ENCODE results near the gene PBRM1.
A peak's percentile ranks its signal among the peaks of the same experiment; 100 is the strongest.

DNA sequence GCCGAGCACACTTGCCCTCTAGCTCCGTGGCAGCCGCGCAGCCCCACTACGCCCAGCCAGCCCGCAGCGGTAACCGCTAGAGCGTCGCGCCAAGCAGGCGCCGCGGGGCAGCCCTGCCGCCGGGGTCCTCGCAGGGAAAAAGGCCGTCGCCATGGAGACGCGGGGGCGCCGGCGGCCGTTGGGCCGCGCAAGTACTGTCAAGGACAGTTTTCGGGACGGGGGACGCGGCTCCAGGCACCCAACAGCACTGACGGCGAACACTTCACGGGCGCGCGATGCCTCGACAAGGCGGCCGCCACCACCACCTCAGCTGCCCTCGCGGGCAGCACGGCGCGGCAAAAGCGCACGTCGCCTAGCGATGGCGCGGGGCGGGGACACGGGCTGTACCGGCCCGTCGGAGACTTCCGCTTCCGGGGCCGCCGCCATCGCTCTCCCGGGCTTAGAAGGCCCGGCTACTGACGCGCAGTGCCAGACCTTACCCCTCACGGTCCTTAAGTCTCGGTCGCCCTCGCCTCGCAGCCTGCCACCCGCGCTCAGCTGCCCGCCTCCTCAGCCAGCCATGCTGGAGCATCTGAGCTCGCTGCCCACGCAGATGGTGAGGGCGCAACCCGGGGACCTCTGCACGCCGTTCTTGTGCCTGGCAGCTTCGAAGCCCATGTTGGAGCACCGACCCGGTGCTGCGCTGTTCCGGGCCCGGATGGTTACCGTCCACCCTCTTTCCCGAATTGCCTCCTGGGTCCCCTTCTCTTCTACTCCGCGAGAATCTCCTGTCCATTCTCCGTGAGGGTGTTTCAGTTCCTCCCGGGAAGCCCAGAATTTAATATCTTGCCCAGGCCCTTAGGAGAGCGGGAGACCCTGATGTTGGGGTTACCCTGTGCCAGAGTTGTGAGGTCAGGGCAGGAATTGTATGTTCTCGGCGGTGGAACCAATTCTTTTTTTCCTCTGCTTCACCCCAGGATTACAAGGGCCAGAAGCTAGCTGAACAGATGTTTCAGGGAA is 20.3 kb upstream of the PBRM1 start, which contains the start of the genes GLT8D1 and SPCS1:
- TF ChIP-seq, protein P1, sequence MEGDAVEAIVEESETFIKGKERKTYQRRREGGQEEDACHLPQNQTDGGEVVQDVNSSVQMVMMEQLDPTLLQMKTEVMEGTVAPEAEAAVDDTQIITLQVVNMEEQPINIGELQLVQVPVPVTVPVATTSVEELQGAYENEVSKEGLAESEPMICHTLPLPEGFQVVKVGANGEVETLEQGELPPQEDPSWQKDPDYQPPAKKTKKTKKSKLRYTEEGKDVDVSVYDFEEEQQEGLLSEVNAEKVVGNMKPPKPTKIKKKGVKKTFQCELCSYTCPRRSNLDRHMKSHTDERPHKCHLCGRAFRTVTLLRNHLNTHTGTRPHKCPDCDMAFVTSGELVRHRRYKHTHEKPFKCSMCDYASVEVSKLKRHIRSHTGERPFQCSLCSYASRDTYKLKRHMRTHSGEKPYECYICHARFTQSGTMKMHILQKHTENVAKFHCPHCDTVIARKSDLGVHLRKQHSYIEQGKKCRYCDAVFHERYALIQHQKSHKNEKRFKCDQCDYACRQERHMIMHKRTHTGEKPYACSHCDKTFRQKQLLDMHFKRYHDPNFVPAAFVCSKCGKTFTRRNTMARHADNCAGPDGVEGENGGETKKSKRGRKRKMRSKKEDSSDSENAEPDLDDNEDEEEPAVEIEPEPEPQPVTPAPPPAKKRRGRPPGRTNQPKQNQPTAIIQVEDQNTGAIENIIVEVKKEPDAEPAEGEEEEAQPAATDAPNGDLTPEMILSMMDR (IDR thresholded peaks at IDR 0.05 in 2 of 3, conservative IDR thresholded peaks at IDR 0.05 in 1 of 3; ENCODE audit: borderline replicate concordance in 1 of 3, insufficient read depth in 1 of 3, low read depth in 2 of 3, low read length in 2 of 3): no peak
- TF ChIP-seq EZH2 (IDR thresholded peaks at IDR 0.05) (no peak), POLR2A (IDR thresholded peaks at IDR 0.05; ENCODE audit: borderline replicate concordance, extremely low read depth, insufficient read depth, insufficient read length) (peak; percentile 12), CBX3 (IDR thresholded peaks at IDR 0.05; ENCODE audit: low read depth) (no peak; the same call in 1 of the 2 replicates), POLR2AphosphoS5 (IDR thresholded peaks at IDR 0.05; ENCODE audit: low read depth, low read length) (peak; percentile 80), EZH2phosphoT487 (IDR thresholded peaks at IDR 0.05; ENCODE audit: borderline replicate concordance) (no peak)
- TF ChIP-seq, protein P2, sequence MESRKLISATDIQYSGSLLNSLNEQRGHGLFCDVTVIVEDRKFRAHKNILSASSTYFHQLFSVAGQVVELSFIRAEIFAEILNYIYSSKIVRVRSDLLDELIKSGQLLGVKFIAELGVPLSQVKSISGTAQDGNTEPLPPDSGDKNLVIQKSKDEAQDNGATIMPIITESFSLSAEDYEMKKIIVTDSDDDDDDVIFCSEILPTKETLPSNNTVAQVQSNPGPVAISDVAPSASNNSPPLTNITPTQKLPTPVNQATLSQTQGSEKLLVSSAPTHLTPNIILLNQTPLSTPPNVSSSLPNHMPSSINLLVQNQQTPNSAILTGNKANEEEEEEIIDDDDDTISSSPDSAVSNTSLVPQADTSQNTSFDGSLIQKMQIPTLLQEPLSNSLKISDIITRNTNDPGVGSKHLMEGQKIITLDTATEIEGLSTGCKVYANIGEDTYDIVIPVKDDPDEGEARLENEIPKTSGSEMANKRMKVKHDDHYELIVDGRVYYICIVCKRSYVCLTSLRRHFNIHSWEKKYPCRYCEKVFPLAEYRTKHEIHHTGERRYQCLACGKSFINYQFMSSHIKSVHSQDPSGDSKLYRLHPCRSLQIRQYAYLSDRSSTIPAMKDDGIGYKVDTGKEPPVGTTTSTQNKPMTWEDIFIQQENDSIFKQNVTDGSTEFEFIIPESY (IDR thresholded peaks at IDR 0.05; ENCODE audit: extremely low read depth, insufficient replicate concordance, low read length): no peak
- TF ChIP-seq, protein P3, sequence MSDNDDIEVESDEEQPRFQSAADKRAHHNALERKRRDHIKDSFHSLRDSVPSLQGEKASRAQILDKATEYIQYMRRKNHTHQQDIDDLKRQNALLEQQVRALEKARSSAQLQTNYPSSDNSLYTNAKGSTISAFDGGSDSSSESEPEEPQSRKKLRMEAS (IDR thresholded peaks at IDR 0.05): peak; percentile 89

Data from HCT116 (cell line).